GM21717 (cell line): ENCODE data around the gene MMP24.

ENCODE experiments used
- ATAC-seq: cut with Tn5 transposase; IDR thresholded peaks from one replicate; pipeline ENCODE4 v1.9.1; 2021; ENCODE audit warnings: mild to moderate bottlenecking, moderate library complexity; ENCODE audit not compliant: unreplicated experiment

The MMP24 gene

DNA sequence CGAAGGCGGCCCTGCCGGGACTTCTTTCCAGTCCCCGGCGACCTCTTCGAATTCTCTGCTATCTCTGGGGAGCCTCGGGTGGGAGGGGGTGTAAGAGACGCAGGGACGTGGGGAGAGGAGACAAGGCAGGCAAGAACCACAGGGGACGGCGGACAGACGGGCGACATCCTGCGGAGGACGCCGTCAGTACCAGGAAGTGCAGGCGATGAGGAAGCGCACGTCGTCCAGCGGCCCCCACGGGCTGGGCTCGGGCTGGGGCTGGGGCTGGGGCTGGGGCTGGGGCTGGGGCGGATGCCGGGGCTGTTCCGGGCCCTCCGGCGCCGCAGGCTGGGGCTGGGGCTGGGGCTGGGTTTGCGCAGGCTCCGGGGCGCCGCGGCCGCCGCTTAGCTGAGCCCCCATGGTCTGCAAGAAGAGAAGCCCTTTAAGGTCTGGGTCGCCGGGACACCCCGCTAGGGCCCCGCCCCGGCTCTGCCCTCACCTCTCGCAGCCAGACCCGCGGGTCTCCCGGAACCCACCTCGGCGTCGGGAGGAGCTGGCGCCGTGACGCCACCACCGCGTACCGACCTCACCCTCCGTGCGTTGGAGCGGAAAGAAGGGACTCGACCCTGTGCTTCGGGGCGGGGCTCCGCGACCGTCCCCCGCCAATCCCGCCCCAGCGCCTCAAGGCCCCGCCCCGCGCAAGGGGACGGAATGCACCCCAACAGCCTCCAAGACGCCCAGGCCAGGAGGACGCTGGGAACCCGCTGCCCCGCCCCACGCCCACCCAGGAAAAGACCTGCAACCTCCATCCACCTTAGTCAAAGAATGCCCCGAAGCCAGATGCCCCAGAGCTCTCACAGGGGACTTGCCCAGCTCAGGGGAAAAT, 51.3 kb downstream of the MMP24 start, which contains the start of gene MMP24OS:
Gene MMP24OS, minus strand, starts transcription at position 592 of the 865 bp plus-strand sequence. Its CDS starts 193 bp downstream, at position 399.
- peak; percentile 74 for ATAC-seq

DNA sequence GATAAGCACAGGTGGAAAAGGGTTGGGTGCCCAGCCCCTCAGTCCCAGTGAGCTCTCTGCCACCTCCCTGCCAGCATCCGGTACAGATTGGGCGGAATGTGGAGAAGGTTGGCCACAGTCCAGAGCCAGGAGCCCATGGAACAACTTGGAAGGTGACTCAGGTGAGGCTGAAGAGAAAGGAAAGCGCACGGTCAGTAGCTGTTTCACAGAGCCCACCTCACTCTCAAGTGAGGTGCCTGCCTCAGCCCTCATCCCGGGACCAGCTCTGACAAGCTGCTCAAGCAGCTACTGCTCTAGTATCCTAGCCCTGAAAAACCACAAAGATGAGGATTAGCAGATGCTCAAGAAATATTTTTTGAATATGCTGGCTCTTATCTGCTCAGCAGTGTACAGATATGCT, 52.5 kb downstream of the MMP24 start:
- no peak for ATAC-seq

DNA sequence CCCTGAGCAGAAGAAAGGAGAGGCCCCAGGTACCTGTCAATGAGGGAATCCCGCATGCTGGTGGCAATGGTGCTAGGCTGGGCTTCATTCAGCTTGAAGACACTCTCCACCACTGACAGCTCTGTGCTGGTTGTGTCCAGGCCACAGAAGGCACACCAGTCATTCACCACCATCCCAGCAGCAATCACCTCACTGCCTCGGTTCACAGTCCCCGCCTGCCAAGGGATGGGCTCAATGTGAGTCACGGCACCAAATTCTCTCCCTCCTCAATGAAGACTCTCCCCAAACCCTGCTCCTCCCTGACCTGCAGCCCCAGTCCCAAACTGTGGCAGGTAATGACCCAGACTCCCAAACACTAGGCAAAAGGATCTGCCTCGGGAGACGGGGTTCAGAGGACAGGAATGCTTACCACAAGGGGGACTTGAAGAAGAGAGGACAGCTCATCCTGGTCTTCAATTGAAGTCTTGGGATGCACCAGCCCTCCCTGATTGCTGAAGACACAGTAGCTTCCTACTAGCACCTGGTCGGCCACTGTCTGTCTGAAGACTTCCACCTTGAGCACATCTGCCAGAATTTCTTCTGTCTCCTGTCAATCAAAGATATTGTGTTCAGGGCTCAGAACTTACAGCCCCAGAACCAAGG, 53.2 kb downstream of the MMP24 start:
- no peak for ATAC-seq

DNA sequence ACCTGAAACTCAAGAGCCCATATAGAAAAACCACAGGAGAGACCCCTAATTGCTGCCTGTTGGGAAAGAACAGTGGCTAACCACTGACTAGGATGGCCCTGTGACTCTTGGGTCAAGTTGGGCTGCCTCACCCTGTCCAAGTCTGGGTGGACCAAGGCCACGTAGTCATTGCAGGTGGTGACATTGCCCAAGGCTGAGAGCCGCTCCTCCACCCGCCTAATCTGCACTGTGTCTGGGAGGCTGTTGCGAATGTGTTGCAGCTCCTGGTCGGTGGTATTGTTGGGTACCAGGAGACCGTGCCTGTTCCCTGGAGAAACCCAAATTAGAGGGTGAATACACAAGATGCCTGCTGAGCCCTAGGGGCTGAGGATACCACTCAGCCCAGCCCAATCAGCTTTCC, 54.0 kb downstream of the MMP24 start:
- no peak for ATAC-seq

DNA sequence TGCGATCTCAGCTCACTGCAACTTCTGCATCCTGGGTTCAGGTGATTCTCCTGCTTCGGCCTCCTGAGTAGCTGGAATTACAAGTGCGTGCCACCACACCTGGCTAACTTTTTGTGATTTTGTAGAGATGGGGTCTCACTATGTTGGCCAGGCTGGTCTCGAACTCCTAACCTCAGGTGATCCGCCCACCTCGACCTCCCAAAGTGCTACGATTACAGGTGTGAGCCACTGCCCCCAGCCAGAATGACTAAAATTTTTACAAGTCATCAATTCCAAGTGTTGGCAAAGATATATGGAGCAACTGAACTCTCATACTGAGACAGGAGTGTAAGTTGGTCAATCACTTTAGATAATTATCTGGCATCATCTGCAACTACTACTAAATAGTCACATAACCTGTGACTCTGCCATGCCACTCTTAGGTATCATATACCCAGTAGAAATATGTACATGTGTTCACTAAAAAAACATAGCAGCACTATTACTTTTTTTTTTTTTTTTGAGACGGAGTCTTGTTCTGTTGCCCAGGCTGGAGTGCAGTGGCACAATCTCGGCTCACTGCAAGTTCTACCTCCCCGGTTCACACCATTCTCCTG, 55.1 kb downstream of the MMP24 start:
- ATAC-seq: no peak

DNA sequence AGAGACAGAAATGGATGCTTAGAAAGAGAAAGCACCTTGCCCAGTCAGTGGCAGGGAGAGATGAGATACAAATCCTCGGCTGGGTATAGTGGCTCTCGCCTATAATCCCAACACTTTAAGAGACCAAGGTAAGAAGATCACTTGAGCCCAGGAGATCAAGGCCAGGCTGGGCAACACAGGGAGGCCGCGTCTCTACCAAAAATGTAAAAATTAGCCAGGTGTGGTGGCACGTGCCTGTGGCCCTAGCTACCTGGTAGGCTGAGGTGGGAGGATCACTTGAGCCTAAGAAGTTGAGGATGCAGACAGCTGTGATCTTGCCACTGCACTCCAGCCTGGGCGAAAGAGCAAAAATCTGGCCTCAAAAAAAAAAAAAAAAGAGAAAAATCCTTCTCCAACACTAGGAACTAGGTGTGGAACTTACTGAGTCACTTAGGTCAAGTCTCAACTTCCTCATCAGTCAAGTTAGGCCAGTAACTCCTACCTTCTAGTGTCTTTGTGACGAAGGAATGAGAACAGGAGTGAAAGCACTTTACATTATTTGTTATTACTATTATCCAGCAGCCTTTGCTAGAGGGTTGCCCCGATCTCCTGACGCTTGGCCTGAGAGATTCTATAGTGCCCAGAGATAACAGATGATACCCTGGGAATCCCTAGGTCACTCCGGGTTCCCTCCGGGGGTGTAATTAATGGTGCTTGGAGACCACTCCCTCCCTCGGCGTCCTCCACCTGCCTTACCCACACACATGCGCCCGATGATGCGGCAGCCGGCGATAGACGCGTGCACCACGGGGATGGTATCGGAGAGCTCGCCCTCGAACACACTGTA, 57.2 kb downstream of the MMP24 start:
- no peak for ATAC-seq

DNA sequence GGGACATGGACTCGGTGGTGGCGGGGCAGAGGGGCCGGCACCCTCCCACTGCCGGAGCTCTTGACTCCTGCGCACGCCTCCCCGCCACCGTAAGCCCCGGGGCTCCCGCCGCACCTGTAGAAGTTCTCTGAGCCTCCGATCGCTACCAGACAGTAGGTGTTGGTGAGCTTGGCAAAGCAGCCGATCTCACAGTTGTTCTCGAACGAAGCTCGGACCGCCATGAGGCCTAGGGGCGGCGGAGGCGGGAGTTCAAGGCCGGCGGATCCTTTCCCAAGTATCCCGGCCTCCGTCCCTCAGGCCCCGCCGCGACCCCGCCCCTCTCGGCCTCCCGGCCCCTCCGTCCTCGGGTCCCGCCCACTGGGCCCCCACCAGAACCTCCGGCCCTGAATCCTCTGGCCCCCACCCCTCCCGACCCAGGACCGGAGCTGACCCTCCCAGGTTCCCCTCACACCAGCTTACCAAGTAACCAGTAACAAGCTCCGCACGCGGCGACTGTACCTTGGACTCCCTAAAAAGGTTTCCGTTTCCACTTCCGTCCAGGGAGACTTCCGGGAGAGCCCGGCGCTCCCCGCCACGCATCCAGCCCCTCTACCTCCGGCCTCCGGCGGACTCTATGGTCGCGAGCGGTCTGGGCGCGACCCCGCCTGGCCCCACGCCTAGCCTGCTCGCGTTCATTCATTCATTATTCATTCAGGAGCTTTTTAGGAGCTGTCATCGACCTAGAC, 57.9 kb downstream of the MMP24 start, which contains the start of gene EIF6:
Gene EIF6, minus strand, starts transcription at position 506 of the 725 bp plus-strand sequence. Its CDS starts 285 bp downstream, at position 221.
- ATAC-seq: peak; percentile 79

DNA sequence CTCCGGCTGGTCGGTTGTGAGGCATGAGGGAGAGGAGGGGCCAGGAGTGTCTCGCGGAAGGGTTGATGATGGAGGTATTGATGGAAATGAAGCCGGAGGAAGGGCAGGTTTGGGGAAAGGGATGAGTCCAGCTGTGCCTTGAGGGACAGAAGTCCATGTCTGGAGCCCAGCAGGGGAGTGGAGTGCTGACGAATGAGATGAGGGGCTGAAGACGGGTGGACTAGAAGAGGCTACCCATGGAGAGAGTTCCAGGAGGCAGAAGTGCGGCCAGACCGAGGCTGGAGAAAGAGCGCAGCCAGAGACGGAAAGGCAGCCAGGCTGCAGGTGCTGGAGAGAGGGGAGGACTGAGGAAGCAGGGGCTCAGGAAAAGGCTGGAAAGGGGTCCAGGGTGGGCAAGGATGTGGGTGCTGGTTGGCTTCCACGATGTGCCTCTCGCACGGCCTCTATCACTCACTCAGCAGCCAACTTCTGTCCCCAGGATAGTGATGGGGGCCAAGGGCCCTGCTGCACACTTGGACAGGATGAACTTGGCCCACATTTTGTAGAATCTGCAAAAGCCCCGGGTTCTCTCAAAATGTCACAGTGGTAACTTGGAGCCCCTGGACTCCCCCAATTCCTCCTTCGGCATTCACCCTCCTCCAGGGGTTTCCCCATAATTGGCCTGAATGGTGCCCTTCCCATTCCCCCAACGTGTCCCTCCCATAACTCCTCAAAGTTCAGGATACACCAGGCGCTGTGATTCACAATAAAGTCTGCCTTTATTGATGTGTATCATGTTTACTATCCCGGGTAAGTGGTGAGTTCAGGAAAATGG, 58.7 kb downstream of the MMP24 start:
- no peak for ATAC-seq

DNA sequence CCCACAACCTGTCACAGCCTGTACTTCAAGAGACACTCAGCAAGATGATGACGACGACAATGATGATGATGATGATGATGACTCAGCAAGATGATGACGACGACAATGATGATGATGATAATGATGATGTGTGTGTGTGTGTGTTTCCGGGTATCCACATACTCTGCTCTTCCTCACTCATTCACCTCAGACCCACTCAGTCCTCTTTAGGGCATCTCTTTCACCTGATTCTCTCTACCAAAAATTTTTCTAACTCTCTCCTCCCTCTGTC, 59.3 kb downstream of the MMP24 start:
- no peak for ATAC-seq

DNA sequence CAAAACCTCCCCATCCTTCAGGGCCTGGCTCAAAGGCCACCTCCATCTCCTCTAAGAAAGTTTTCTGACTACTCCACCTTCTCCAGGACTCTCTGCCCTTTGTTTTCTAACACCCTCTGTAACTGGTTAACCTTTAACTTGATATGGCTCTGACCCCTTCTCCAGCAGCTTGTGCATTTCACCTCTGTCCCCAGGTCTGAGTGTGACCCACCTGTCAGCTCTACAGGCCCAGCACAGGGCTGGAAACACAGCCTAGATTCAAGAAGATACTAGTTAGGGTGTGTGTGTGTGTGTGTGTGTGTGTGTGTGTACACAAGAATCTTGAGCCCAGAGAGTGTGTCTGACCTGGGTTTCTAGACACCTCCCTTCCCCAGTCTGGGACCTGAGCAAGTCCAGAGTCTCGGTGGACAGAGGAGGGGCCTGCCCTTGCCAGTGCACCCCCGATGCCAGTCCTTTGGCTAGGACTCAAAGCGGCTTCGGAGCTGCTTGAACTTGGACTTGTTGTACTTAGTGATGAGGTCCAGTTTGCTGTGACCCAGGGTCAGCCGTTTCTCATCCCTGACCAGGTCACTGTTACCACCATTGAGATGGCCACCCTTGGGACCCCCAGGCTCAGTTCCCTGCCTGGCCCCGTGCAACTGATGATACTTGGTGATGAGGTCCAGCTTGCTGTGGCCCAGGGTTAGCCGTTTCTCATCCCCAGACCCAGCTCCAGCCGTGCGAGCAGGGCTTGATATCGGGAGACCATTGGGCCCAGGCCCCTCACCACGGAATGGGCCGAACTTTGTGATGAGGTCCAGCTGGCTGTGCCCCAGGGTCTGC, 59.8 kb downstream of the MMP24 start:
- ATAC-seq: no peak

DNA sequence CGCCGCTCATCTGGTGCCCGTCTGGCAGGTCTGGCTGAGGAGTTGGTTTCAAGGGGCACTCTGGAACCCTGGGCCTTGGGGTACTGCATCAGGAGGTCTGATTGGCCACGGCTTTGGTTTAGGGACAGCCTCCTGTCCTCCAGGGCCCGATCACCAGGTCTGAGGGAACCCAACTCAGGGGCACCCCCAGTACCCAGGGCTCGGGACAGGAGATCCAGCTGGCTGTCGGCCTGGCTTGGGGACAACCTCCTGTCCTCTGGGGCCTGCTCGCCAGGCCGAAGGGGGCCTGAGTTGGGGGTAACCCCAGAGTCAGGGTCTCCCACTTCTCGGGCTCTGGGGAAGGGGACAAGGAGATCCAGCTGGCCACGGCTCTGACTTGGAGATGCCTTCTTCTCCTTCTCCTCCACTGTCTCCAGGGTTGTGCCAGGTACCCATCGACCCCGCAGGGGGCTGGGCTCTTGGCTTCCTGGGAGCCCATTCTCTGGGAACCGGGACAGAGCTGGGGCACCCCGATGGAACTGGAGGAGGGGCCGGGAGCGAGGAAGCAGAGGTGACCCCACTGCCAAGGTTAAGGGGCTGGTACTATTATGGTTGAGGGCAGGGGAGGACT, 60.5 kb downstream of the MMP24 start:
- ATAC-seq: no peak

DNA sequence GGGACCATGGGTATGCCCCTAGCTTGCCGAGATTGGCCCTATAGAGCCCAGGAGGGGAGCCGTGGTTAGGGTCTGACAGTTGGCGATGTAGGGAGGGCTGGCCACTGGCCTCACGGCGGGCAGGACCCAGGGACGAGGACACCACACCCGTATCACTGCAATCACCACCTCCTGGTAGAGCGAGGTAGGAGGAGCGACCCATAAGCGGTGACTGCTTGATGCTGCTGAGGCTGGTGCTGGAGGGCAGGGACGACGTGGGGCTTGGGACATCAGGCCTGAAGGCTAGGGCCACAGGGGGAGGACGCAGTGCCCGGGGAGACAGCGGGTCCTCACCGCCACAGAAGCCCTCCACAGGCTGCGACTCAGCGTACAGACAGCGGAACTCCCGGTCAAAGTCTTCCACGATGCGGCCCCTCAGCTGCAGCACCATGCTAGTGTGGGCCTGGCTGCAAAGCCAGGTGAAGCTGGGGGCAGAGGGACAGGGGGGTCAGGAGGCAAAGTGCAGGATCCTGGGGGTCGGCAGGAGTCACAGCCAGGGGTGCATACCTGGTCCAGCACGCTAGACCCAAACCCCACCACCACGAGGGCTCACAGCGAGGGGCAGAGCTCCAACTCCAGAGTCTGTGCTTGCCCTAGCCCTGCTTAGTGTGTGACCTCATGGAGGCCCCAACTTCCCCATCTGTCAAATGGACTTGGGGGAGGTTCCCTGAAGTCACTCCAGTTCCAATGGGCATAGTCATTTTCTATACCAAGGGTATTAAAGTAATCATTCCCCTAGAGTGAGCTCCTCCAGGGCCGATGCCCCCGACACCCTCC, 61.2 kb downstream of the MMP24 start:
- ATAC-seq: no peak

DNA sequence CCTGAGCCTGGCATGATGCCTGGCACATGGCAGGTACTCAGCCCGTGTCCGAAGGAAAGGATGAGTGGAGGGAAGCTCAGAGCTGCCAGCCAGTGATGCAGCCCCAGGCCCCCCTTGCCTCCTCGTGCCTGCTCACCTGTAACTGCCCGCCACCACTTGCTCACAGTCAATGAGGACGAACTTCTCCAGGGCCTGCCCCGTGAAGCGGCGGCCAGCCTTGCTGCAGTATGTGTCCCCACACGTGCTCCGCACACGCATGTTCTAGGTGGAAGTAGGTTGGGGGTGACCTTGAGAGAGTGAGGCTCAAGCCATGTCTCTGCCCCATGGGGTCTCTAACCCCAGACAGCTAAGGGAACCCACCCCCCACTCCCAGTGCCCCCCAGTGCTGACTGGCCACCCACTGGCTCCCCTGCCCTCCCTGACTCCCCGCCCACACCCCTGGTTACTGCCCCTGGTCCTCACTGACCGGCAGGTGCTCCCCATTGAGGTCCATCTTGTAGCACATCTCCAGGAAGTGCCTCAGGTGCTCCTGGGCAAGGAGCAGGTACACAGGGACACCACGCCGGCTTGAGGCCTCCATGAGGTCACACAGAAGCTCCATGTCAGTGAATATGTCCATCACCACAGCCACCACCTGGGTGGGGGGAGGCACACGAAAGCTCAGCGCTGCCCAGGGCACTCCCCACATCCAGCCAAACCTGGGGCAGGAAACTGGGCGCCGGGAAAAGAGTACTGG, 62.0 kb downstream of the MMP24 start:
- ATAC-seq: no peak

DNA sequence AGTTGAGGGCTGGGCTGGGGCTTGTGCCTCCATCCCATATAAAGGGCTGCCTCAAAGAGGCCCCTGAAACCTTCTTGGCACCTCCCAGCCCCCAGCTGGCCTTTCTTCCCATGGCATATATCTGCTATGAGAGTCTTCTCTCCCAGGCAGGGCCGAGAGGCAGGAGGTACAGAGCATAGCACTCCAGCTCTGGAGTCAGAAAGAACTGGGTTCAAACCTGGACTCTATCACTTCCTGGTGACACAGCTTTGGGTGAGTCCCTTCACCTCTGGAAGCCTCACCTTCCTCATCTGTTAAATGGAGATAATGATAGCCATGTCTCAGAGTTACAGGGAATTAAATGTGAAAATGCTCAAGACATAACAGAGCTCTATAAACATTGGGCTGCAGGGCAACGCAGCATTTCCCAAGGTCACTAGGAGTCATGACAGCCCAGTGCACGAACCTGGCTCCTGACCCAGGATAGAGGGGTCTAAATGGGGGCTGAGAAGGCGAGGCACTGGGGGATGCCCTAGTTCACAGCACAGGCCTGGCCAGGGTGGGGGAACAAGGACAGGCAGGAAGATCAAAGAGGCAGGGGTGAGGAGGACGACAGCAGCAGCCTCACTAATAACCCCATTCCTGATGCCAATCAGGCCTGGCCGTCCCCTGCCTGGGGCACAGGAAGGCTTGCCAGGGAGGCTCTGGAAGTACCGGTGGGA, 63.8 kb downstream of the MMP24 start:
- no peak for ATAC-seq

DNA sequence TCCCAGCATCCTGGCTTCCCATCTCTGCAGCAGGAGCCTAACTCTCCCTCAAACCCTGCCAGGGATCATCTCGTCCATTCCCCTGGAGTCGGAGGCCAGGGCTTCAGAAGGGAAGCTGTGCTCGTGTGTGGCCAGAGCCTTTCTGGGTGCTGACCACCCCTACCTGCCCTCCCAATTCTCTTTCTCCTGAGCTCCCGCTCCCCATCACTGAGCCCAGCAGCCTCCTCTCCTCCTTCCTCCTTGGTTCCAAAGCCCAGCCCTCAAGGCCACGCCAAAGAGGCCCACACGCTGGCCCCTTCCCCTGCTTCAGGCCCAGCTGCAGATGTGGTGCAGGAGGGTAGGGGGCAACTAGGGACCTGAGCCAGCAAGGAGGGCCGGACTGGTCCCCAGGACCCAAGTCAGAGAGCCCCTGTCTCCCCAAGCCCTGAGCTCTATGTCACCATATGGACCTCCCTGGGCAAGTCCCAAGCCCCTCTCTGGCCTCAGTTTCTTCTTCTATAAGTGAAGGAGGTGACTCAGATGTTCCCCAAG, 64.5 kb downstream of the MMP24 start:
- no peak for ATAC-seq
